Measurements from ENCODE around the gene LRRC74B. TPM values are rescaled to one million over a fixed set of nuclear protein-coding genes. Genes with fewer than 3 reads are reported as not detected.

LRRC74B gene
- polyA plus RNA-seq, 1 of the 3 experiments (the other 2 are of a cell fraction) = 0.03 TPM

- Histone ChIP-seq H3K36me3 (replicated peaks in 1 of 2; ENCODE audit: control insufficient read depth in 1 of 2, insufficient read depth in 2 of 2, low read length in 1 of 2) (peaks cover 0 to 4% of the 10 kb centered on the region in 2 experiments), H3K27me3 (ENCODE audit: insufficient read depth) (no peaks in the 10 kb centered on the region)
Measured at GRCh38 chr22:21009638-21010425, 35.9 kb upstream of the LRRC74B start.

DNA sequence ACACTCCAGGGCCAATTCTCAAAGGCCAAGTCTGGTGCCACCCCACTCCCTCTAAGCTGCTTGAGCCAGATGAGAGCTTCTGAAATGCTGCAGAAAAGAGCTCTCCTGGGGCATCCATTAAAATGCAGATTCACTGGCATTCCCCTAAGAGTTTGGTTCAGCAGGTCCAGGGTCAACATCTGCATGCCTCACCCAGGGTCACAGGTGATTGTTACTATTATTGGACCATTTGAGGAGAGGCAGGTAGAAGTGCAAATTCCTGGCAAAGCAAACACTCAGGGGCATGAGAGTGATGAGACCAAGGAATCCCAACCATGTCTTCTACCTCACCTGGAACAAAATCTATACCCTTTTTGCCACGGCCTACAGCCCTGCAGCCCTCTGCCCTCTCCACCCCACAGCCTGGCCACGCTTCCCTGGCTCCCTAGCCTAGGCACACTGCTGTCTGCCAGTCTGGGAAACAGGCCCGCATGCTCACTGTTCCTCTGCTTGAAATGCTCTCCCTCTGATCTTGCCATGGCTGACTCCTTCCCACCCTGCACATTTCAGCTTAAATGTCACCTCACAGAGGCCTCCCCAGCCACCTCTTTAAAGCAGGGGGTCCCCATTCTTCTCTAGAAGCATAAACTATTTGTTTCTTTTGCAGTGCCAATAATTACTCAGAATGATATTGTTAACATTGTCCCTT lies 35.2 kb upstream of the LRRC74B start:
- Histone ChIP-seq H3K9ac (no peak overlapping the region), H3K4me3 (ENCODE audit: low read depth in 2 of 2, low read length in 1 of 2) (no peak overlapping the region), H3K9me3 (no peaks in the 10 kb centered on the region), H3F3A (replicated peaks; ENCODE audit: insufficient read depth) (peaks cover 5% of the 10 kb centered on the region), H3K4me2 (no peak overlapping the region), H3K79me2 (ENCODE audit: insufficient read depth) (peaks cover 7% of the 10 kb centered on the region; the same call in 1 of the 2 replicates), H3K36me3 (replicated peaks in 1 of 2; ENCODE audit: control insufficient read depth in 1 of 2, insufficient read depth in 2 of 2, low read length in 1 of 2) (peaks cover 0 to 4% of the 10 kb centered on the region in 2 experiments), H3K4me1 (ENCODE audit: control insufficient read depth in 1 of 2, insufficient read depth in 2 of 2, low read depth in 1 of 2, low read length in 1 of 2) (peaks cover 11 to 29% of the 10 kb centered on the region in 2 experiments; a peak in 3 of 4 replicates), H3K27ac (ENCODE audit: low read depth in 2 of 2, low read length in 1 of 2) (no peak overlapping the region), H2AFZ (ENCODE audit: low read depth) (no peak overlapping the region), H3K27me3 (ENCODE audit: insufficient read depth) (no peaks in the 10 kb centered on the region), H4K20me1 (ENCODE audit: insufficient read depth) (no peaks in the 10 kb centered on the region), H3K9me2 (no peaks in the 10 kb centered on the region)
- 93% methylated on average over 3 of the region's 3 CpGs for WGBS (ENCODE audit: low lambda C conversion rate)
- ChIA-PET CTCF (interaction anchor here (1.0 to 2.4 kb wide), 2 partner anchors 29 to 125 kb away, joined by 3 to 4 read pairs; partner anchors contain the start of gene LZTR1), POLR2A (interaction anchor here (1.2 kb wide), 1 partner anchor 28 kb away, joined by 3 read pairs; the partner anchor contains the start of gene LZTR1)
- TF ChIP-seq FOXM1 (IDR thresholded peaks at IDR 0.05; ENCODE audit: low read depth) = no peak
- no peak for TF ChIP-seq USF2 (IDR thresholded peaks at IDR 0.05; ENCODE audit: borderline replicate concordance, low read depth, low read length)
- TF ChIP-seq POLR2AphosphoS5 (IDR thresholded peaks at IDR 0.05; ENCODE audit: low read depth, low read length) = no peak
- TF ChIP-seq JUND (IDR thresholded peaks at IDR 0.05) = no peak
- no peak for TF ChIP-seq EP300 (IDR thresholded peaks at IDR 0.05; ENCODE audit: borderline replicate concordance in 1 of 2, low read depth in 1 of 2, low read length in 1 of 2)
- TF ChIP-seq, protein P1, sequence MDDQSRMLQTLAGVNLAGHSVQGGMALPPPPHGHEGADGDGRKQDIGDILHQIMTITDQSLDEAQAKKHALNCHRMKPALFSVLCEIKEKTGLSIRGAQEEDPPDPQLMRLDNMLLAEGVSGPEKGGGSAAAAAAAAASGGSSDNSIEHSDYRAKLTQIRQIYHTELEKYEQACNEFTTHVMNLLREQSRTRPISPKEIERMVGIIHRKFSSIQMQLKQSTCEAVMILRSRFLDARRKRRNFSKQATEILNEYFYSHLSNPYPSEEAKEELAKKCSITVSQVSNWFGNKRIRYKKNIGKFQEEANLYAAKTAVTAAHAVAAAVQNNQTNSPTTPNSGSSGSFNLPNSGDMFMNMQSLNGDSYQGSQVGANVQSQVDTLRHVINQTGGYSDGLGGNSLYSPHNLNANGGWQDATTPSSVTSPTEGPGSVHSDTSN (IDR thresholded peaks at IDR 0.05) = no peak
- TF ChIP-seq CHD2 (IDR thresholded peaks at IDR 0.05; ENCODE audit: low read length, partially characterized antibody) = no peak
- no peak for TF ChIP-seq FOXJ3 (CRISPR knock-in tag; IDR thresholded peaks at IDR 0.05)
- TF ChIP-seq, protein P2, sequence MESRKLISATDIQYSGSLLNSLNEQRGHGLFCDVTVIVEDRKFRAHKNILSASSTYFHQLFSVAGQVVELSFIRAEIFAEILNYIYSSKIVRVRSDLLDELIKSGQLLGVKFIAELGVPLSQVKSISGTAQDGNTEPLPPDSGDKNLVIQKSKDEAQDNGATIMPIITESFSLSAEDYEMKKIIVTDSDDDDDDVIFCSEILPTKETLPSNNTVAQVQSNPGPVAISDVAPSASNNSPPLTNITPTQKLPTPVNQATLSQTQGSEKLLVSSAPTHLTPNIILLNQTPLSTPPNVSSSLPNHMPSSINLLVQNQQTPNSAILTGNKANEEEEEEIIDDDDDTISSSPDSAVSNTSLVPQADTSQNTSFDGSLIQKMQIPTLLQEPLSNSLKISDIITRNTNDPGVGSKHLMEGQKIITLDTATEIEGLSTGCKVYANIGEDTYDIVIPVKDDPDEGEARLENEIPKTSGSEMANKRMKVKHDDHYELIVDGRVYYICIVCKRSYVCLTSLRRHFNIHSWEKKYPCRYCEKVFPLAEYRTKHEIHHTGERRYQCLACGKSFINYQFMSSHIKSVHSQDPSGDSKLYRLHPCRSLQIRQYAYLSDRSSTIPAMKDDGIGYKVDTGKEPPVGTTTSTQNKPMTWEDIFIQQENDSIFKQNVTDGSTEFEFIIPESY (IDR thresholded peaks at IDR 0.05; ENCODE audit: borderline replicate concordance, low read depth) = no peak
- DNase-seq = no peak

More at GRCh38 chr22:21009638-21010425, 35.9 kb upstream of the LRRC74B start:
- ChIA-PET POLR2A (interaction anchor here (1.2 kb wide), 1 partner anchor 28 kb away, joined by 3 read pairs; the partner anchor contains the start of gene LZTR1), CTCF (interaction anchor here (1.0 kb wide), 1 partner anchor 28 kb away, joined by 3 read pairs; the partner anchor contains the start of gene LZTR1)
- no peak overlapping the region for H3K27ac ChIP-seq (ENCODE audit: low read depth in 2 of 2, low read length in 1 of 2)
- H3K9me3 ChIP-seq = no peaks in the 10 kb centered on the region
- H2AFZ ChIP-seq (ENCODE audit: low read depth) = no peak overlapping the region
- peaks cover 7% of the 10 kb centered on the region; the same call in 1 of the 2 replicates for H3K79me2 ChIP-seq (ENCODE audit: insufficient read depth)
- H3K9me2 ChIP-seq = no peaks in the 10 kb centered on the region
- no peak for DNase-seq
- H3K9ac ChIP-seq = no peak overlapping the region
- no peaks in the 10 kb centered on the region for H4K20me1 ChIP-seq (ENCODE audit: insufficient read depth)
- TF ChIP-seq SIN3A (IDR thresholded peaks at IDR 0.05; ENCODE audit: borderline replicate concordance, low read depth, low read length) (no peak), REST (IDR thresholded peaks at IDR 0.05; ENCODE audit: low read depth, low read length) (peak; percentile 97)
- WGBS (ENCODE audit: low lambda C conversion rate) = 74% methylated on average over 8 of the region's 10 CpGs
- peaks cover 5% of the 10 kb centered on the region for H3F3A ChIP-seq (replicated peaks; ENCODE audit: insufficient read depth)
- no peak overlapping the region for H3K4me2 ChIP-seq
- H3K4me3 ChIP-seq (ENCODE audit: low read depth in 2 of 2, low read length in 1 of 2) = no peak overlapping the region
- H3K4me1 ChIP-seq (ENCODE audit: control insufficient read depth in 1 of 2, insufficient read depth in 2 of 2, low read depth in 1 of 2, low read length in 1 of 2) = peaks cover 5 to 21% of the 10 kb centered on the region in 2 experiments; a peak in 3 of 4 replicates

Measured in SK-N-SH (cell line).